ENCODE results near the gene CNTN1.
"Not testable (repeated sequence)": the region's sequence is repeated elsewhere in the genome, so short reads cannot be mapped to it uniquely, and the experiment has no call there.

The CNTN1 gene

GRCh38 chr12:41045509-41045908 is 353.3 kb downstream of the CNTN1 start:
- no peak for DNase-seq (ENCODE audit: low read depth)

- DNase-seq (ENCODE audit: low read depth): no peak
These were observed 356.8 kb downstream of the CNTN1 start for GRCh38 chr12:41049033-41049432.

GRCh38 chr12:41051954-41052353 is 359.7 kb downstream of the CNTN1 start:
- no peak for DNase-seq (ENCODE audit: low read depth)

- DNase-seq (ENCODE audit: low read depth): no peak
These were observed 360.2 kb downstream of the CNTN1 start for GRCh38 chr12:41052441-41052840.

- no peak for DNase-seq (ENCODE audit: low read depth)
These were observed 360.8 kb downstream of the CNTN1 start for GRCh38 chr12:41053046-41053445.

- peak; percentile 2 for DNase-seq (ENCODE audit: low read depth)
These were observed 363.8 kb downstream of the CNTN1 start for GRCh38 chr12:41055875-41056577.

- DNase-seq (ENCODE audit: low read depth): no peak
These were observed 366.0 kb downstream of the CNTN1 start for GRCh38 chr12:41058266-41058665.

GRCh38 chr12:41061192-41061591 is 369.0 kb downstream of the CNTN1 start:
- no peak for DNase-seq (ENCODE audit: low read depth)

- no peak for DNase-seq (ENCODE audit: low read depth)
These were observed 372.2 kb downstream of the CNTN1 start for GRCh38 chr12:41064411-41064810.

GRCh38 chr12:41067941-41068645 is 375.9 kb downstream of the CNTN1 start:
- no peak for DNase-seq (ENCODE audit: low read depth)

- DNase-seq (ENCODE audit: low read depth): no peak
These were observed 381.6 kb downstream of the CNTN1 start for GRCh38 chr12:41073633-41074472.

- DNase-seq (ENCODE audit: low read depth): no peak
These were observed 382.2 kb downstream of the CNTN1 start for GRCh38 chr12:41074473-41074769.

- no peak for DNase-seq (ENCODE audit: low read depth)
These were observed 383.9 kb downstream of the CNTN1 start for GRCh38 chr12:41076114-41076513.

- not testable (repeated sequence) for DNase-seq (ENCODE audit: low read depth)
These were observed 389.0 kb downstream of the CNTN1 start for GRCh38 chr12:41081241-41081640.

GRCh38 chr12:41089438-41089837 is 397.2 kb downstream of the CNTN1 start:
- no peak for DNase-seq (ENCODE audit: low read depth)

GRCh38 chr12:41092115-41092514 is 399.9 kb downstream of the CNTN1 start:
- no peak for DNase-seq (ENCODE audit: low read depth)

- DNase-seq (ENCODE audit: low read depth): no peak
These were observed 404.6 kb downstream of the CNTN1 start for GRCh38 chr12:41096797-41097196.

GRCh38 chr12:41100572-41100971 is 408.3 kb downstream of the CNTN1 start:
- no peak for DNase-seq (ENCODE audit: low read depth)

- no peak for DNase-seq (ENCODE audit: low read depth)
These were observed 409.6 kb downstream of the CNTN1 start for GRCh38 chr12:41101806-41102205.

- no peak for DNase-seq (ENCODE audit: low read depth)
These were observed 411.4 kb downstream of the CNTN1 start for GRCh38 chr12:41103614-41104013.

GRCh38 chr12:41106315-41106714 is 414.1 kb downstream of the CNTN1 start:
- DNase-seq (ENCODE audit: low read depth): no peak

- DNase-seq (ENCODE audit: low read depth): no peak
These were observed 415.8 kb downstream of the CNTN1 start for GRCh38 chr12:41108032-41108431.

GRCh38 chr12:41112903-41113302 is 420.7 kb downstream of the CNTN1 start:
- no peak for DNase-seq (ENCODE audit: low read depth)

Data from HS-5 (cell line).